Measurements from ENCODE around the gene CNPY1.
"Not testable (repeated sequence)": the region's sequence is repeated elsewhere in the genome, so short reads cannot be mapped to it uniquely, and the experiment has no call there.

The CNPY1 gene

DNA sequence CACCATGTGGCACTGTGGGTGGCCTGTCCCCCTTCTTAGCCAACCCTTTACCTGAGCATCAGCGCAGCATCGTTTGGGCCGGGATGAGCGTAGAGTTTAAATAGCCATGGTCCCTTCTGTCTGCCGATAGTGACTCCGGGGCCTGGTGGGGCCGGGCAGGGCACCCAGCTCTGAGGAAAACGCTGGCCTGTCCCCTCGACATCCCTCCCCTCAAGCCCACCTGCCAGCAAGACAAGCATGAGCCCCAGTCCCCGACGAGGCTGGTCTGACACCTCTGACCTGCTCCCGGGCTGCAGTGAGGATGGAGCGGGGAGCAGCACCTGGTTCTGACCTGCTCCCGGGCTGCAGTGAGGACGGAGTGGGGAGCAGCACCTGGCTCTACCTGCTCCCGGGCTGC lies 31.1 kb upstream of the CNPY1 start:
- no peak for DNase-seq

- no peak for DNase-seq
These were observed 30.6 kb upstream of the CNPY1 start for GRCh38 chr7:155576900-155577508.

DNA sequence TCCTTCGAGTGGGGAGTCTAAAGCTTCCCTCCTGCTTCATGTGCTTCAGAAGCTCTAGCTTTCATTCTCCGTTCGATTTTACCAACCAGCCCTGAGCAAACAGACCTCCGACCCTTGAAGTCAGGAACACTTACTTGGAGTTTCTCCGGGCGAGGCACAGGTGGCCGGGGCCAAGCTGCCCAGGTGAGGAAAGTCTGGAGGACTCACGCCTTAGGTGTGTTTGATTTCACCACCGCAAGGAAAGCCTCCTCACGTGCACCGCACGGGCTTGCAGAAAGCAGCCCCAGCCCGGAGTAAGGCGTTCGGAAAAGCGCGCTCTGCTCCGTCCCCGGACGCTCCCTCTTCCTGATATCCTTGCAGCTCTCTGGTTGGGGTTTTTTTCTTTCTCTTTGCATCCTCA lies 30.1 kb upstream of the CNPY1 start:
- no peak for DNase-seq

GRCh38 chr7:155574556-155575290 lies 28.4 kb upstream of the CNPY1 start:
- no peak for DNase-seq

GRCh38 chr7:155571581-155572345 lies 25.4 kb upstream of the CNPY1 start:
- peak in 1 of 2 experiments; percentile 15 for DNase-seq

- no peak for DNase-seq
These were observed 24.6 kb upstream of the CNPY1 start for GRCh38 chr7:155570991-155571390.

DNA sequence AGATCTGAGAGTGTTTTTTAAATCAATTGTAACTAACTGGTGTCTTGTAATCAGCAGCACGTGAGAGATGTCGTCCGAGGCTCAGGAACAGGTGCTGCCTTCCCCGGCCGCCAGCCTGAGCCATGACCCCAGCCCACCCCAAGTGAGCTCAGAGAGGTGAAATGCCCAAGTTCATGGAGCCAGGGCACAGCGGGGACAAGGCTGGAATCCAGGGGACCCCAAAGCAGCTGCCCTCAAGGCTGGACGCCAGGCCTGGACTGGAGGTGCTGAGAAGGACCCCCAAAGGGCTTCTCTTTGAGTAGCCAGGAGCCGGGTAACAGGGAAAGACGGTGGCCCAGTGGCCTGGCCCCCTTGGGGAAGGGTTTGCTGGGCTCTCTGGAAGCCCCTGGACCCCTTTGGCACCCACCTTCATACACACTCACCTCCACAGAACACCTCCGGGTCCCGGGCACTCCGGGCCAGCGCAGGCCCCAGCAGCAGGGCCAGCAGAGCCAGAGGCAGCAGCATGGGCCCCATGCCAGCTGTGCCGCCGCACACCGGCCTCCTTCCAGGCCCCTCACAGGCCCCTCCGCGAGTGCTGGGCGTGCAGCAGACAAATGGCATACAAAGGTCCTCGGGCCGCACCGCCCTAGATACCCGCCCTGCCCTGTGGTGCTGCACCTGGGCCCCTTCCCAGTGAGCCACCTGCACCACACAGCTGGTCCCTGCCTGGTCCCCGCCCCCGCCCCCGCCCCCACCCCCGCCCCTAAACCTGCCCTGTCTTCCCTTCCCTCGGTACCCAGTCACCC lies 24.0 kb upstream of the CNPY1 start:
- no peak for DNase-seq

GRCh38 chr7:155569681-155570080 lies 23.3 kb upstream of the CNPY1 start:
- no peak for DNase-seq

- DNase-seq: no peak
These were observed 22.6 kb upstream of the CNPY1 start for GRCh38 chr7:155568842-155569494.

- no peak for DNase-seq
These were observed 21.9 kb upstream of the CNPY1 start for GRCh38 chr7:155568333-155568660.

- DNase-seq: no peak
These were observed 21.4 kb upstream of the CNPY1 start for GRCh38 chr7:155567646-155568332.

GRCh38 chr7:155566011-155566836 lies 19.9 kb upstream of the CNPY1 start:
- no peak for DNase-seq

DNA sequence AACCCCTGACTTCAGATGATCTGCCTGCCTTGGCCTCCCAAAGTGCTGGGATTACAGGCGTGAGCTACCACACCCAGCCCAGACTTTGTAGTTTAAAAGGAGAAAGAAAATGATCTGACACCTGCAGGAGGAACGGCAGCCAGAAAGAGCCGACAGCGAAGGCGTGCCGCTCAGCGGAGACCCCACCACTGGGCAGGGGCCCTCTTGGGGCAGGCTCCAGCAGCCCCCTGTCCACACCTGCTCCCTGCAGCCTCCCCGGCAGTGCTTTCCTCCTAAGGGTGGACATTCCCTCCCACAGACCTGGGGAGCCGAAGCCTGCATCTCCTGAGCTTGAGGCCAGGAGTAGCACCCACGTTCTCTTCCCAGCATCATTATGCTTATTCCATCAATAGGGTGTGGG lies 19.2 kb upstream of the CNPY1 start:
- no peak for DNase-seq

GRCh38 chr7:155562976-155563375 lies 16.6 kb upstream of the CNPY1 start:
- not testable (repeated sequence) for DNase-seq

- DNase-seq: no peak
These were observed 15.7 kb upstream of the CNPY1 start for GRCh38 chr7:155562106-155562505.

GRCh38 chr7:155560982-155561686 lies 14.8 kb upstream of the CNPY1 start:
- DNase-seq: no peak

GRCh38 chr7:155560196-155560885 lies 14.0 kb upstream of the CNPY1 start:
- no peak for DNase-seq

- DNase-seq: no peak
These were observed 13.3 kb upstream of the CNPY1 start for GRCh38 chr7:155559519-155560108.

DNA sequence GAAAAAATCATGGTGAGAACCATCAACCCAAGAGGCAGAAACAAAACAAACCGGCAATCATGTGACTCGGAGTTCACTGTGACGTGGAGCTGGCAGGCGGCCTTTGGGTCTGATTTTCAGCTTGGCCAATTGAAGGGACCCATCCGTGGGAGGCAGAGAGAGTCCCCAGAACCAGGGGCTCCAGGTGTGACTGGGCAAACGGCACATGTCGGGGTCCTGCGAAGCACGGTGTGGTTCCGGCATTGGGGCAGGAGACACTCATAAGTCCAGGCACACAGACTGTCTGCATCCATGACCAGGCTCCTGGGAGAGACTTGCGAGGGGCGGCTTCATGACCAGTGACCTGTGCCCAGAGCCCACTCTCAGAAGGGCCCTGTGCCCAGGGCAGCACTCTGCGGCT lies 12.6 kb upstream of the CNPY1 start:
- no peak for DNase-seq

DNA sequence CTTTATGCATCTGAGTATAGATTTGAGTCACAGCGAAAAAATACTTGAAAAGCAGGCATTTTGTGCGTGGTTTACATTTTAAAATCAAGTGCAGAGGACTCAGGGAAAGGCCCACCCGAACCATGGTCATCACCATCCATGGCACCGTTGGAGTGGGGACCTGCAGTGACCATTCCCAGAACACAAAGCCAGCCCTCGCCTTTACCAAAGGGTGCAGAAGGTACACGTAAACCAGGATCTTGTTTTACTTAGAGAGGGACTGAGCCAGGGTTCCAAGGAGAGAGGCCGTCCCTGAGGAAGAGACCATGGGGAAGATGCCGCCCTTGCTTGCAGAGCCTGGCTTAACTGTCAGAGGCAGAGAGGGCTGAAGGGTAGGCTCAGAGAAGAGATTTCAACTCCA lies 12.0 kb upstream of the CNPY1 start:
- no peak for DNase-seq

Data from NCI-H524 (cell line).